ENCODE measurements around the gene DUSP12.
"Not testable (repeated sequence)": the region's sequence is repeated elsewhere in the genome, so short reads cannot be mapped to it uniquely, and the experiment has no call there.

The DUSP12 gene

DNA sequence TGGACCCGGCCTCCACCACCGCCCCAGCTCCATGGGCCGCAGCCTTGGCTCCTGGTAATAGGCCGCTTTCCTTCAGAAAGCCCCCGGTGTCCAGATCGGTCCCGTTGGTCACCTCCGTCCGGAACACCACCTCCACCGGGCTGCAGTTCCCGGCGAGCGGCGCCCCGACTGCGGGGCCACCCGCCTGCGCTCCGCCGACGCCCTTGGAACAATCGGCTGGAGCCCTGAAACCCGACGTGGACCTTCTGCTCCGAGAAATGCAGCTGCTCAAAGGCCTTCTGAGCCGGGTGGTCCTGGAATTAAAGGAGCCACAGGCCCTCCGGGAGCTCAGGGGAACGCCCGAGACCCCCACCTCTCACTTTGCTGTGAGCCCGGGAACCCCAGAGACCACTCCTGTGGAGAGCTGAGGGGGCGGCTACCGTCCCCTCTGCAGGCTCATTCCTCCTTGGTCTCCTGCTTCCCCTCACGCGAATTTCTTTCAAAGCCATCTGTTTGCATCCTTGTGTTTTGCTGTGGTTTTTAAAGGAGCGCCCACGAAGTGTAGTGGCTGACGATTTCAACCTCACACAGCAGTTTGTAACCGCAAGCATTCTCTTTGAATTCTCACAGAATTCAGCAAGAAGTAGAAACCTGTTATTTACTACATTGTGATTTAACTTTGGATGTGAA lies 22.2 kb upstream of the DUSP12 start:
- DNase-seq: no peak

DNA sequence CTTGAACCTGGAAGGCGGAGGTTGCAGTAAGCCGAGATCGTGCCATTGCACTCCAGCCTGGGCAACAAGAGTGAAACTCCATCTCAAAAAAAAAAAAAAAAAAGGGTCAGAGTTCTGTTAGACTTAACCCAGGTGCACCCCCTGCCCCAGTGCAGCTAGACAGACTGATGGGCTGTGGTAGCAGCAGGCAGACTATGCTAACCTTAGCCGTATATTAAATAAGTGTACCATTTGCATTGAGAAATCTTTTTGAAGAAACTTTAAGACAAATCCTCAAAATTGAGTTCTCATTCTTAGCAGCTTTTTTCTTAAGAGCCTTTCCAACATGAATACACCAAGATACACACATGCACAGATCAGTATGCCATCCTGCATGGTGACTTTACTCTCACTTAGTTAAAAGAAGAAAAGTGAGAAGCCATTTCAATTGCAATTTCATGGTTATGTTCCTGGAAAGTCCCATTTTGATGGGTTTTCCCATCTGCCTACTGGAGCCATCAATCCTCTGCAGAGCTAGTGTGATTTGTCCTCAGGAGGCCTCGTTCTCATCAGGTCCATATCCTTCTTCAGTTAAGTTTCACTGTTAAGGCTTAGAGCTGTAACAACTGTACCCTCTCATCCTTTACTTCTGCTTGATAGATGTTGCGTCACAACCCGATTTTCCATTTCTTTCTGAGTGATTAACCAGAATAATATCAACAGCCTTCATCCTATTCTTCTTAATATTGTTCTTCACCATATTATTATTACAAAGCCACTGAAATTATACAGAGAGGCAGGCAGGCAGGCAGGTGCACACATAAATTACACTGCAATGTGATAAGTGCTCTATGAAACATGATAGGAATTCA lies 21.0 kb upstream of the DUSP12 start:
- no peak for DNase-seq

DNA sequence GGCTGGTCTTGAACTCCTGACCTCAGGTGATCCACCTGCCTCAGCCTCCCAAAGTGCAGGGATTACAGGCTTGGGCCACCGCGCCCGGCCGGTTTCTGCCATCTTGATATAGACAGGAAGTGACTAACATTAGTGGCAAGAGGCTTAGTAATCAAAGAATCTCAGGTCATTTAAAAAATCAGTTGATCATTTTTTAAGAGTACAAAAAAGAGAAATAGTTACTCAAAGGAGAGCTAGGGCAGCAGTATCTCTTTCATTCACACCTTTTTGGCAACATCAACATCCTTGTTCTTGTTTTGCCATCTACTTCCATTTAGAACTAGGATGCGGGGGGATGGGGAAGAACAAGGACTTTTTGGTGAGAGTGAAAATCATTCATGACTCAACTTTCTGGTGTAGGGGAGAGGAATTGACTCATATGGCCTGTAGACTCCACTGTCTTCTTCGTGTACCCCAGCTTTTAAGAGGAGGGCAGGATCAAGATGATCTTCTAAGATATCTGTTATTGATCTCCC lies 19.5 kb upstream of the DUSP12 start:
- no peak for DNase-seq

DNA sequence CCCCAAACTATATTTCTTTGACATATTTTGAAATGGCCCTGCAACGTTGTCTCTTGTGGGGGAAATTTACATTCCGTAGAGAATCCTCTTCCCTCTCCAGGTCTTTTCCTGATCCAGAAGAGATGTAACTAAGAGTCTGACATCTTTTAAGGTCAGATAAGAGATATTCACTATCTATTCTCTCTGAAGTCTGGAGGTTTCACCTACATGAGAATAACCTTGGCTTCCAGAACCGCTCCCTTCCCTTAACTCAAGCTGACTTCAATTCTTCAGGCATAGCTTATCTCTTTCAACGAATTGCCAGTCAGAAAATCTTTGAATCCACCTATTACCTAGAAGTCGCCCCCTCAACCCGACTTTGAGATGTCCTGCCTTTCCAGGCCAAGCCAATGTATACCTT lies 18.3 kb upstream of the DUSP12 start:
- no peak for DNase-seq

DNA sequence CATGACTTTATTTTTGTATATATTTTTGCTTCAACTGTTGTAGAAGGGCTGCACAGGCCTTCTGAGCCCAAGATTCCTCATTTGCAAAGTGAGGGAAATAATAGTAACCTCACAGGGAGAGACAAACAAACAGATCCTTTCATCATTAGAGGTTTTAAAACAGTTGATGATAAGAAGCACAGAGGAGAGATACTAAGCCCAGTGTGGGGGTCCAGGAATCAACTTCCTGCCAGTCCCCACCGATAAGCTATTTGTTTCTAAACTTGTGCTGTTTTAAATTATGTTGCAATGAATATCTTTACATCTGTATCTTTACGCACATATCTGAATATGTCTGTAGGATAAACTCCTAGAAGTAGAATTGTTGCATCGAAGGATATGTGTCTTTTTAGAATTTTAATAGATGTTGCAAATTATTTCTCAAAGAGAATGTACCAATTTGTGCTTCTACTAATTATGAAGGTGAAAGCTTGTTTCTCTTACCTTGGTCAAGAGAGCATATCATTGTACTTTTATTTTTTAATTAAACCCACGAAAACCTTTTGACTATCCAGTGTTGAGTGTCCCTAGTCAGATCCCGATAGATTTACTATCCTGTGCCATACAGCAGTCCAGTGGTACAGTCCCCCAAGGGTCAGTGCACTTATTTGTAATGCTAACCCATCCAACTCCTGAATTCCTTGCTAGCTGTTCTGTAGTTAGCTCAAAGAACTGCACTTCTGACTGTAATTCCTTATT lies 17.4 kb upstream of the DUSP12 start:
- no peak for DNase-seq

DNA sequence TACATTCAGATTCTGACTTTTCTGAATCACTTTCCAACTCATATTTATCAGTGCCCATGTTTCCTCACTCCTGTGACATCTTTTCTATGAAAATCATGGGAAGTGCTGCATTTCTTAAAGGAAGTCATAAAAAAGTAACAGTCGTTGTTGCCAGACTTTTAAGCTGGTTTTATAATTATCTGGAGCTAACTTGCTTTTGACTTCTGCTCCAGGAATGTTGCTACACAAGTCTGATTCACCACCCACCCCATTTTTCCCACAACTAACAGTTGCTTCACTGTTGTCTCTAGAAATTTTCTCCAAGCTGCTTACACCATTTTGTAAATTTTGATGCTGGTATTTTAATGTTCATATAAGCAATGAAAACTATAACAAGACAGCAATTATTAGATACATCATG lies 16.1 kb upstream of the DUSP12 start:
- no peak for DNase-seq

DNA sequence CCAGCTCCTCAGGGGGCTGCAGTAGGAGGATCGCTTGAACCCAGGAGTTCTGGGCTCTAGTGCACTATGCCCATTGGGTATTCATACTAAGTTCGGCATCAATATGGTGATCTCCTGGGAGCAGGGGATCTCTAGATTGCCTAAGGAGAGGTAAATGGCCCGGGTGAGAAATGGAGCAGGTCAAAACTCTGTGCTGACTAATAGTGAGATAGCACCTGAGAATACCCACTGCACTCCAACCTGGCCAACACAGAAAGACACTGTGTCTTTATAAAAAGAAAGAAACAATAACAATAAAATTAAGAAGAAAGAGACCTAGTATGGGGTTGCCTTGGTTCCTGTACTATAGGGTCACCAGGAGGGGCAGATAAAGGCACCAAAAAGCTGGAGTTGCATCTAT lies 13.7 kb upstream of the DUSP12 start:
- DNase-seq: no peak

DNA sequence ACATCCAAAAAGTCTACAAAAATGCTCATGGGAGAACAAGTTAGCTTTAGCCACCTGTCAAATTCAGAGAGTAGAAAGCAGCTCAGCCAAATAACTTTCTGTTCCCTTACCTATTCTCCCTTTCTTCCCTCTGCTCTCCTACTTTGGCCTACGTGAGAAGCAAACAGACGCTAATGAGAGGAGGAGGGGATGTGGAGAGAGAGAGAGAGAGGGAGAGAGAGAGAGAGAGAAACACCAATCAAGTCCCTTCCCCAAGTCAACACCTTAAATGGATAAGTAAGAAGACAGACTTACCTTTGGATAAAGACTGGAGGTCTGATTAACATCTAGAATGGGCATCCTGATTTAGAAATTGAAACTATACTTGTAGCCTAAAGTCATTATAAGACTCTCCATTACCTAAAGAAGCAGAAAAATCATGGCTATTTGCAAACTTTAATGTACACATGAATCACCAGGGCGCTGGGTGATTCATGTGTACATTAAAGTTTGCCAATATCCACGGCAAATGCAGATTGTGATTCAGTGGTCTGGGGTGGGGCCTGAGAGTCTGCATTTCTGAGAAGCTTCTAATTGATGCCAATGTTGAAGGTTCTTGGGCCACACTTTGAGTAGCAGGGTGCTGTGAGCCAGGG lies 13.1 kb upstream of the DUSP12 start:
- no peak for DNase-seq

DNA sequence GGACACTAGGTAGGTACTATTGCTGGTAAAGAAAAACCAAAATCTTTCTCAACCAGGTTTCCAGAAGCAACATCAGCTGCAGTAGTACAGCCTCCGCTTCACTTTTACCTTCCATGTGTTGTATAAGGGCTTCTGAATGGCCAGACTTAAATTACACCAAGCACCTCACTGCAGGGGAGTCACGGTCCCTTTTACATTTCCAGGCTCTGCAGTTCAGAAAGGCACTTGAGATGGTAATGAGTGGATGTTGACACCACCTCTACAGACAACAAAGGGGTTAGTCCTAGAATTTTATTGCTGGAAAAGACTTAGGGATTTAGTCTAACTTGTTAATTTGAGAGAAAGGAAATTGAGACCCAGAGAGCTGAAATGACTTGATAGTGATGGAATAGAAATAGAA lies 12.0 kb upstream of the DUSP12 start:
- DNase-seq: no peak

DNA sequence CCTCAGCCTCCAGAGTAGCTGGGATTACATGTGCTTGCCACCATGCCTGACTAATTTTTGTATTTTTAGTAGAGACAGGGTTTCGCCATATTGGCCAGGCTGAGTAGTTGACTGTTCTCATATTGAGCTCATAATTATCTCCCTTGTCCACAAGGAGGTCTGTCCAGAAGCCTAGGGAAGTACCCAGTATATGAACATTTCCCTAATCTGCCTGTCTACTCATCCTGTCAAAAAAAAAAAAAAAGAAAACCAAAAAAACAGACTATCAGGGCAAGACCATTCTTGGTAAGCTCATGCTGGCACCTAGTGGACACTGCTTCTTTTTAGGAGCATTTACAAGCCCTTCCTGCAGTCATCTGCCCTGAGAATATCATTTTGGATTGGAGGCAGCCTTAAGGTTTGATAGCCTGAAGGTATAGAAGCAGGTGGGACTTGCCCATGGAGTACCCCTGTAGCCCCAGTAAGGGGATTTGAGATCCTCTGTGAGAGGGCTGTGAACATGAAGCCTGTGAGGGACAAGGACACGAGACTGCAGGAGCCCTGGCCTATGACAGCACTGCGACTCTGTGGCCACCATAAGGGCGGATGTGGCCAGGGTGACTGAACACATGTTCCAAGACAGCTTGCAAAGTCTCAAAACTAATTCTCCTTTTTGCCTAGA lies 10.8 kb upstream of the DUSP12 start:
- peak in 6 of 14 donors; percentile 23 to 40 (median 34) for DNase-seq

DNA sequence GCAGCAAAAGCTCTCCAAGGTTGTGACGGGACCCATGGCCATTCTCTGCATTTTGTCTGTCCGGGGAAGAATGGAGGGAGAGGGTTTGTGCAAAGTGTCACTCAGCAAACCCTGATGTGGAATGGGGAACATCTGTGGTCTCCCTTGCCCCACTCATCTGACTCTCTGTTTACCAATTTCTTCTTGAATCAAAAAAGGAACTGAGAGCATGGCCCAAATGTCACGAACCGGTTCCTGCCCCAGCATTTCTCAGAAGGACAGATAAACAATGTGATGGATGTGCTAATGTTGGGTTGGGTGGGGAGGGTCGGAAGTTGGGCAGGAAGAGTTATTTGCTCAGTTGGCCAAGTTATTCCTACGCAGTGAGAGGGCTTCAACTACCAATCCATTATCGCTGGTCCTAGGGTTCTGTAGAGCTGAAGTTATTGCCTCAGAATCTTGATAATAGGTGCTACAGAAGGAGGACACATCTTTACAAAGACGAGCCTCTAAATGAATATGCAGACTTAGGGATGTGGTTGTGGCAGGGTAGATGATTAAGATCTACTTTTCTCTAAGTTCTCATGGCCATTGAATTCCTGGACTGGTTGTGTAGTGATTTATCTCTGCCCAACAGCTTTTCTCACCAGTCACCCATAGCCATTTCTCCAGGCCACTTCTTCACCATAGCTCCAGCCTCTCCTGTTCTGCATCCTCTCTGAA lies 9.6 kb upstream of the DUSP12 start:
- DNase-seq: peak in 2 of 14 donors; percentile 15 to 21

DNA sequence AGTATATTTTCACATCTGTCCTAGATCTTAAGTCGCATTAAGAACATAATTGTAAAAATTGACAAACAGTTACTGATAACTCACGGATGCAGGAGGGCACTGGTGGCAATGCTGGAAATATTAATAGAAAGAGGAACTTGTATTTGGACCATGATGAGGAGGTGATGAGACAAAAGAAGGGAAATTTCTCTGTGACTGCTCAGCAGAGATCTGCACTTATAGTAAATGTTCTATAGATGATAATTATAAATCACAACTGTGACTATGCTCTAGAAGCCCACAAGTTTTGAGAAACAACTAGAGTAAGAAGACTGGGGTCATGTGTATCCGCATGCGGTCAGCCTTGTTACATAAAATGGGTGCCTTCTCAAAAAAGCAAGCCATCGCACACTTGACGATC lies 8.7 kb upstream of the DUSP12 start:
- DNase-seq: no peak

DNA sequence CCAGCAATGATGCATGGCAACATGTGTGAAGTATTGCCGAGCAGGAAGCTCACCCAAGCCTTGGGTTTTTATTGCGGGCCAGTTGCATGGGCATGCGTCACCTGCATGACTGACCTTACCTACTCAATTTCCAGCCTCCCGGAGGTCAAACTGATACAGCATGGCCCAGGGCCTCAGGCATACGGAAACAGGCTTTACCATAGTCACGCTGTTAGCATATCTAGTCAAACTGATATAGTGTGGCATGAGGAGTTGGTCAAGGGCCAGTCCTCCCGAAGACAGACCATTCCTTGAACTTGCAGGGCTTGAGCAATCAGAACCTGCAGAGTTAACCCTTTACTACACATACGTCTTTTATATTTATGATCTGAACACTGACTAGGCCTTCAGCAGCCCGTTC lies 6.4 kb upstream of the DUSP12 start:
- DNase-seq: no peak

DNA sequence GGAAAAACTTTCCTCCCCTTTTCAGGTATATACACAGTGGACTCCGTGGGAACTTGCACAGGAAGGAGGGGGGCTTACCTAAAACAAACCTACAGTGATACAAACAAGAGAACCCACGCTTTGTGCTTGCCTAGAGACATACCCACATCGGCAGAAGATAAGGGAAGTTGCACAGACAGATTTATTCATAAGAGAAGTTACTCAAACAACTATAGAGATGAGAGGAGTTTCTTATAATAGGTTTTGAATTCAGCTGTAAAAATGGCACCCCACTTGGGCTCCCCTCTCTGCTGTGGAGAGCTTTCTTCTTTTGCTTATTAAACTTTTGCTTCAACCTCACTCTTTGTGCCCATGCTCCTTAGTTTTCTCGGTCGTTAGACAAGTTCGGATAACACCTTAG lies 1.8 kb upstream of the DUSP12 start:
- DNase-seq: no peak

DNA sequence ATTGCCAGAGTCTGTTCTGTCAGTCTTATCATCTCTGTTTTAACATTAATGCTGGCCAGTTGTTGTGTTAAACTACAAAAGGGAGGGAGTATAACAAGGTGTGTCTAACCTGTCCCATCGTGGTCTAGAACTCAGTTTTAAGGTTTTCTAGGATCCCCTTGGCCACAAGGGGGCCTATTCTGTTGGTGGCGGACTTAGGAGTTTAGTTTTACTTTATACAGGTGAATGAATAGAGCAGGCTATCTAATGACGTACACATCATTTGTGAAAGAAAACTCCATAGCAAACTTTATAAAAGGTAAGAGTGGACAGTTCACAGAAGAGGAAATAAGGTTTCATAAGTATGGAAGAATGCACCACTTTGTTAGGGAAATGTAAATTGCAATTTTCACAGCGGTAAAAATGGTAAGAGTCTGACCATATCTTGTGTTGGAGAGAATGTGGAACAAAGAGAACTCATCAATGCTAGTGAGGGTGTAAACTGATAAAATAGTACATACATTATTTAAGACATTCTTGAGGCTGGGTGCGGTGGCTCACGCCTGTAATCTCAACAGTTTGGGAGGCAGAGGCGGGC lies 14.0 kb downstream of the DUSP12 start:
- DNase-seq: no peak

DNA sequence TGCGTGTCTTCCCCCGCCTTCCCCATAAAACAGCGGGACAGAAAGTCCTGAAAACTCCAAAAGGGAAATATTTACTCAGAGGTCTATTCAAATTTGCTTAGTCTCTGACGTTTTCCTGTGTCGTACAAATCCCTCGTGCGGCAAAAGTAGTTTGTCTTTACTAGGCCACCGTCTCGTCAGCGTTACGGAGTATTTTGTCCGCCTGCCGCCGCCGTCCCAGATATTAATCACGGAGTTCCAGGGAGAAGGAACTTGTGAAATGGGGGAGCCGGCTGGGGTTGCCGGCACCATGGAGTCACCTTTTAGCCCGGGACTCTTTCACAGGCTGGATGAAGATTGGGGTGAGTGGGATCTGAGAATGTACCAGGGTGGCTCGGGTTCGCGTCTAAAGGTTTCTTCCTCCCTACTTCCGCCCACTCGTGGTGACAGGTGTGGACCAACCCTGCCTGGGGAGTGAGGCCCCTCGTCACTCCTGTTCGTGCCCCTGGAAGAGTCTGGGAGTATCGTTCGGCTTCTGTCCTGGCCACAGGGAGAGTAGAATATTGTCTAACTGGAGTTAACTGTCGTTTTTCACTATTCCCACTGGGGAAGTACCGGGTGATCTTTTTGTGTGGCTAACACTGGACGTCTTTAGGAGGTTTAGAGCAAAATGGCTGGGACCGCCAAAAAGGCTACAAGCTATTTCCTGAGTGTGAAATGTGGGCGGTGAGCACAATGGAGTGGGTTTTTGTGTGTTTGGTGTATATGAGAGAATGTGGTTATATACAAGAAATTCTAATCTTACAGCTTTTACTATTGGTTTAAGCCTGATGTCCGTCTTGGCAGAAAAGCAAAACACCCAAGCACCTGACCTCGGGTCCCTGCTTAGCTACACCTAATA lies 16.8 kb downstream of the DUSP12 start, which contains the start of gene ATF6:
TSS of gene ATF6 (plus strand) at position 219 of the 880 bp plus-strand sequence. CDS start at position 260, 41 bp downstream.
- DNase-seq: peak; percentile 31 to 91 (median 82)

DNA sequence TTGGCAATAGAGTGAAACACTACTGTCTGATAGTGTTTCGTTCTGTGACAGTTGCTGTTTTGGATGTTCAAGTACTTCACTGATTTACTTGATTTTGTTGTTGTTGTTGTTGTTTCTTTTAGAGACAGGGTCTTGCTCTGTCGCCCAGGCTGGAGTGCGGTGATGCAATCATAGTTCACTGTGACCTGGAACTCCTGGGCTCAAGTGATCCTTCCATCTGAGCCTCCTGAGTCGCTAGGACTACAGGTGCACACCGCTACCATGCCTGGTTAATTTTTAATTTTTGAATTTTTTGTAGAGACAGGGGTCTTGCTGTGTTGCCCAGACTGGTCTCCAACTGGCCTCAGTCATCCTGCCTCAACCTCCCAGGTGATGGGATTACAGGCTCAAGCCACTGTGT lies 18.9 kb downstream of the DUSP12 start:
- no peak for DNase-seq

DNA sequence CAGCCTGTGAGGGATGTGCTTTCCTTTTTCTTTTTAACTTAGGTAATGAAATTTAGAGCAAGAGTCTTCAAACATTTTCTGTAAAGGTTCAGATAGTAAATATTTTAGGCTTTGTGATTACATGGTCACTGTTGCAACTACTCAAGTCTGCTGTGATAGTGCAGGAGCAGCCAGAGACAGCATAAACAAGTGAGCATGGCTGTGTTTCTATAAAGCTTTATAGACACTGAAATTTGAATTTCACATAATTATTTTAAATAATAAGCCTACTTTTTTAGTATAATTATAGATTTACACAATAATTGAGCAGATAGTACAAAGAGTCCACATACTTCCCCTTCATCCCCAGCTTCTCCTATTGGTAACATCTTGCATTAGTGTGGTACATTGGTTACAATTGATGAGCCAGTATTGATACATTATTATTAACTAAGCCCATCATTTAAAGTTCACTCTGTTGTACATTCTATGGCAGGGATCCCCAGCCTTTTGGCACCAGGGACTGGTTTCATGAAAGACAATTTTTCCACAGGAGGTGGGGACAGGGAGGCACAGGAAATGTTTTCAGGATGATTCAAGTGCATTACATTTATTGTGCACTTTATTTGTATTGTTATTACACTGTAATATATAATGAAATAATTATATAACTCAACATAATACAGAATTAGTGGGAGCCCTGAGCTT lies 19.5 kb downstream of the DUSP12 start:
- no peak for DNase-seq

DNA sequence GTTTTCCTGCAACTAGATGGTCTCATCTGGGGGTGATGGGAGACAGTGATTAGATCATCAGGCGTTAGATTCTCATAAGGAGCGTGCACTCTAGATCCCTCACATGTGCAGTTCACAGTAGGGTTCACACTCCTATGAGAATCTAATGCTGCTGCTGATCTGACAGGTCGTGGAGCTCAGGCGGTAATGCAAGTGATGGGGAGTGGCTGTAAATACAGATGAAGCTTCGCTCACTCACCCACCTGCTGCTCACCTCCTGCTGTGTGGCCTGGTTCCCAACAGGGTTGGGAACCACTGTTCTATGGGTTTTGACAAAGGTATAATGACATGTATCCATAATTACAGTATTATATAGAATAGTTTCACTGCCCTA lies 20.1 kb downstream of the DUSP12 start:
- DNase-seq: not testable (repeated sequence)
